SK-N-SH treated with all-trans-retinoic acid at 6 μM for 48 hours (cell line): ENCODE measurements around the gene CCDC38.

Experiments
- ATAC-seq: fragments of 200-7000 bp; cut with Tn5 transposase; 3 replicates; pipeline ENCODE4 v1.9.1; 2020; ENCODE audit warnings: mild to moderate bottlenecking, moderate library complexity
- ARNTL ChIP-seq: fragments of 450-650 bp; formaldehyde crosslinking; IDR thresholded peaks from 2 replicates; pipeline ENCODE4 v1.5.0; 2020; ENCODE audit warnings: low read depth, mild to moderate bottlenecking, moderate library complexity, borderline replicate concordance
- BACH2 ChIP-seq: fragments of 250-450 bp; sonication (Bioruptor Pico); IDR thresholded peaks from 2 replicates; pipeline ENCODE4 v1.9.0; 2021; ENCODE audit warnings: mild to moderate bottlenecking, borderline replicate concordance
- CSDC2 ChIP-seq: fragments of 250-450 bp; sonication (Bioruptor Pico); IDR thresholded peaks from 2 replicates; pipeline ENCODE4 v1.5.0; 2020; ENCODE audit warnings: mild to moderate bottlenecking, moderate library complexity
- GLIS3 ChIP-seq: fragments of 250-450 bp; sonication (Bioruptor Pico); IDR thresholded peaks from 2 replicates; pipeline ENCODE4 v1.5.0; 2020; ENCODE audit warnings: mild to moderate bottlenecking, moderate library complexity
- ISL1 ChIP-seq: fragments of 250-450 bp; sonication (Bioruptor Pico); IDR thresholded peaks from 2 replicates; pipeline ENCODE4 v2.1.2; 2022; ENCODE audit warnings: mild to moderate bottlenecking, moderate library complexity
- PPARA ChIP-seq: fragments of 250-450 bp; sonication (Bioruptor Pico); IDR thresholded peaks from 2 replicates; pipeline ENCODE4 v1.5.0; 2020; ENCODE audit warnings: mild to moderate bottlenecking, borderline replicate concordance
- RARB ChIP-seq: fragments of 250-450 bp; sonication (Bioruptor Pico); IDR thresholded peaks from 2 replicates; pipeline ENCODE4 v1.8.0; 2021; ENCODE audit warnings: mild to moderate bottlenecking, moderate library complexity
- SNAI2 ChIP-seq: fragments of 250-450 bp; sonication (Bioruptor Pico); IDR thresholded peaks from 2 replicates; pipeline ENCODE4 v1.5.0; 2020; ENCODE audit warnings: mild to moderate bottlenecking, moderate library complexity
- TCF4 ChIP-seq: fragments of 250-450 bp; sonication (Bioruptor Pico); IDR thresholded peaks from 2 replicates; pipeline ENCODE4 v1.8.0; 2021; ENCODE audit warnings: mild to moderate bottlenecking, moderate library complexity, borderline replicate concordance
- TOX ChIP-seq: fragments of 250-450 bp; sonication (Bioruptor Pico); IDR thresholded peaks from 2 replicates; pipeline ENCODE4 v1.8.0; 2021; ENCODE audit warnings: mild to moderate bottlenecking, moderate library complexity, borderline replicate concordance
- ZC3H10 ChIP-seq: fragments of 250-450 bp; sonication (Bioruptor Pico); IDR thresholded peaks from 2 replicates; pipeline ENCODE4 v1.5.1; 2021; ENCODE audit warnings: mild to moderate bottlenecking, moderate library complexity
- ZFP30 ChIP-seq: fragments of 450-650 bp; formaldehyde crosslinking; IDR thresholded peaks from 2 replicates; pipeline ENCODE4 v1.5.0; 2022; ENCODE audit warnings: mild to moderate bottlenecking, moderate library complexity
- ZNF565 ChIP-seq: fragments of 450-650 bp; formaldehyde crosslinking; conservative IDR thresholded peaks from 2 replicates; pipeline ENCODE4 v1.5.0; 2020; ENCODE audit warnings: low read depth, mild to moderate bottlenecking, moderate library complexity
- ZNF70 ChIP-seq: fragments of 450-650 bp; formaldehyde crosslinking; IDR thresholded peaks from 2 replicates; pipeline ENCODE4 v1.5.0; 2020; ENCODE audit warnings: mild to moderate bottlenecking, moderate library complexity
- ZNF8 ChIP-seq: fragments of 450-650 bp; formaldehyde crosslinking; IDR thresholded peaks from 2 replicates; pipeline ENCODE4 v1.5.0; 2020; ENCODE audit warnings: mild to moderate bottlenecking, moderate library complexity
- TF ChIP-seq, protein P1 (sequence below): fragments of 250-450 bp; sonication (Bioruptor Pico); IDR thresholded peaks from 2 replicates; pipeline ENCODE4 v1.5.1; 2020; ENCODE audit warnings: low read depth, mild to moderate bottlenecking, moderate library complexity
- TF ChIP-seq, protein P2 (sequence below): fragments of 250-450 bp; sonication (Bioruptor Pico); IDR thresholded peaks from 2 replicates; pipeline ENCODE4 v1.5.0; 2020; ENCODE audit warnings: mild to moderate bottlenecking, moderate library complexity
- TF ChIP-seq, protein P3 (sequence below): fragments of 250-450 bp; sonication (Bioruptor Pico); IDR thresholded peaks from 2 replicates; pipeline ENCODE4 v1.8.0; 2020; ENCODE audit warnings: mild to moderate bottlenecking, moderate library complexity, borderline replicate concordance

Gene CCDC38

DNA sequence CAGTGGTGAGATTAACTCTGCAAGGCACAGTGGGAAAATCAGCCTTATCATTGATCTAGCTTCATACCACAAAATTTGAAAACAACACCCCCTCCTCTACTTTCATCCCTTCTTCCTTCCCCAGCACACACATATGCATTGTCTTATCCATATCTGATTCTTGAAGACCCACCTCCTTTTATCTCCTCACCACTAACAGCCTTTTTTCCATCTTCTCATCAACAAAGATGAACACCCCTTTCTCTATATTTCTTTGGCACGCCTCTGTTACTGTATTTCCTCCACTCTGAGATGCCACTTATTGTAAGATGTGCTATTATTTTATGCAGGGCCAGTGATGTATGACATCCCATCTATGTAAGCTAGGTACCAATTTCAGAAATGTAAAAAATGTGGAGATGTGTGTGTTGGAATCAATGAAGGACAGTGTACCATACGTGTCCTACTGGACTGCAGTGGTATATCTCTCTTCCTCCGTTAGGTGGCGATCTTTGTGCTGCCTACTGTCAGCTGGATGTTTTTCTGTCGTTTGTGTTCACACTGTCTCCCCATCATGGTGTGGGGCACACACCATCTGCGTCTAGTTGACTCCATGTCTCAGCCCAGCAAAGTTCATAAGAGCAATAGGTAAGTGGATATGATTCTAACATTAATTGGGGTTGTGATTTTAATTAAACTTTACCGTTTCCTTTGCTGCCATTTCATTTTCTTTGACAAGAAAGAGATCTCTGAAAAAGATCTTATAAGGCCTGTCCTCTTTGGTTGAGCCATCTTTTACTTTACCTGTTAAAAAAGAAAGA lies 24.0 kb downstream of the CCDC38 start:
- TF ChIP-seq GLIS3 (CRISPR knock-in tag): no peak
- no peak for TF ChIP-seq PPARA
- no peak for TF ChIP-seq ARNTL
- TF ChIP-seq CSDC2 (CRISPR knock-in tag): no peak
- peak; percentile 97 for ATAC-seq

DNA sequence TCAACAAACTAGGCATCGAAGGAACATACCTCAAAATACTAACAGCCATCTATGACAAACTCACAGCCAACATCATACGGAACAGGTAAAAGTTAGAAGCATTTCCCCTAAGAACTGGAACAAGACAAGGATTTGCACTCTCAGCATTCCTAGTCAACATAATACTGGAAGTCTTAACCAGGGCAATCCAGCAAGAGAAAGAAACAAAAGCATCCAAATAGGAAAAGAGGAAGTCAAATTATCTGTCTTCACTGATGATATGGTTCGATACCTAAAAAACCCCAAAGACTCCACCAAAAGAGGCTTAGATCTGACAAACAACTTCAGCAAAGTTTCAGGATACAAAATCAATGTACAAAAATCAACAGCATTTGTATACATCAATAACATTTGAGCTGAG lies 32.5 kb downstream of the CCDC38 start:
- no peak for ATAC-seq
- TF ChIP-seq TOX (CRISPR knock-in tag) (no peak), GLIS3 (CRISPR knock-in tag) (no peak), TCF4 (no peak), ZC3H10 (CRISPR knock-in tag) (no peak), ISL1 (CRISPR knock-in tag) (no peak), ZFP30 (CRISPR knock-in tag) (no peak), CSDC2 (CRISPR knock-in tag) (no peak), BACH2 (CRISPR knock-in tag) (no peak), ZNF8 (no peak), RARB (CRISPR knock-in tag) (no peak), ZNF565 (CRISPR knock-in tag) (no peak), ARNTL (no peak), SNAI2 (CRISPR knock-in tag) (no peak)
- TF ChIP-seq, protein P1, sequence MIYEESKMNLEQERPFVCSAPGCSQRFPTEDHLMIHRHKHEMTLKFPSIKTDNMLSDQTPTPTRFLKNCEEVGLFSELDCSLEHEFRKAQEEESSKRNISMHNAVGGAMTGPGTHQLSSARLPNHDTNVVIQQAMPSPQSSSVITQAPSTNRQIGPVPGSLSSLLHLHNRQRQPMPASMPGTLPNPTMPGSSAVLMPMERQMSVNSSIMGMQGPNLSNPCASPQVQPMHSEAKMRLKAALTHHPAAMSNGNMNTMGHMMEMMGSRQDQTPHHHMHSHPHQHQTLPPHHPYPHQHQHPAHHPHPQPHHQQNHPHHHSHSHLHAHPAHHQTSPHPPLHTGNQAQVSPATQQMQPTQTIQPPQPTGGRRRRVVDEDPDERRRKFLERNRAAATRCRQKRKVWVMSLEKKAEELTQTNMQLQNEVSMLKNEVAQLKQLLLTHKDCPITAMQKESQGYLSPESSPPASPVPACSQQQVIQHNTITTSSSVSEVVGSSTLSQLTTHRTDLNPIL (CRISPR knock-in tag): no peak
- TF ChIP-seq, protein P2, sequence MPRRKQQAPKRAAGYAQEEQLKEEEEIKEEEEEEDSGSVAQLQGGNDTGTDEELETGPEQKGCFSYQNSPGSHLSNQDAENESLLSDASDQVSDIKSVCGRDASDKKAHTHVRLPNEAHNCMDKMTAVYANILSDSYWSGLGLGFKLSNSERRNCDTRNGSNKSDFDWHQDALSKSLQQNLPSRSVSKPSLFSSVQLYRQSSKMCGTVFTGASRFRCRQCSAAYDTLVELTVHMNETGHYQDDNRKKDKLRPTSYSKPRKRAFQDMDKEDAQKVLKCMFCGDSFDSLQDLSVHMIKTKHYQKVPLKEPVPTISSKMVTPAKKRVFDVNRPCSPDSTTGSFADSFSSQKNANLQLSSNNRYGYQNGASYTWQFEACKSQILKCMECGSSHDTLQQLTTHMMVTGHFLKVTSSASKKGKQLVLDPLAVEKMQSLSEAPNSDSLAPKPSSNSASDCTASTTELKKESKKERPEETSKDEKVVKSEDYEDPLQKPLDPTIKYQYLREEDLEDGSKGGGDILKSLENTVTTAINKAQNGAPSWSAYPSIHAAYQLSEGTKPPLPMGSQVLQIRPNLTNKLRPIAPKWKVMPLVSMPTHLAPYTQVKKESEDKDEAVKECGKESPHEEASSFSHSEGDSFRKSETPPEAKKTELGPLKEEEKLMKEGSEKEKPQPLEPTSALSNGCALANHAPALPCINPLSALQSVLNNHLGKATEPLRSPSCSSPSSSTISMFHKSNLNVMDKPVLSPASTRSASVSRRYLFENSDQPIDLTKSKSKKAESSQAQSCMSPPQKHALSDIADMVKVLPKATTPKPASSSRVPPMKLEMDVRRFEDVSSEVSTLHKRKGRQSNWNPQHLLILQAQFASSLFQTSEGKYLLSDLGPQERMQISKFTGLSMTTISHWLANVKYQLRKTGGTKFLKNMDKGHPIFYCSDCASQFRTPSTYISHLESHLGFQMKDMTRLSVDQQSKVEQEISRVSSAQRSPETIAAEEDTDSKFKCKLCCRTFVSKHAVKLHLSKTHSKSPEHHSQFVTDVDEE: no peak
- TF ChIP-seq, protein P3, sequence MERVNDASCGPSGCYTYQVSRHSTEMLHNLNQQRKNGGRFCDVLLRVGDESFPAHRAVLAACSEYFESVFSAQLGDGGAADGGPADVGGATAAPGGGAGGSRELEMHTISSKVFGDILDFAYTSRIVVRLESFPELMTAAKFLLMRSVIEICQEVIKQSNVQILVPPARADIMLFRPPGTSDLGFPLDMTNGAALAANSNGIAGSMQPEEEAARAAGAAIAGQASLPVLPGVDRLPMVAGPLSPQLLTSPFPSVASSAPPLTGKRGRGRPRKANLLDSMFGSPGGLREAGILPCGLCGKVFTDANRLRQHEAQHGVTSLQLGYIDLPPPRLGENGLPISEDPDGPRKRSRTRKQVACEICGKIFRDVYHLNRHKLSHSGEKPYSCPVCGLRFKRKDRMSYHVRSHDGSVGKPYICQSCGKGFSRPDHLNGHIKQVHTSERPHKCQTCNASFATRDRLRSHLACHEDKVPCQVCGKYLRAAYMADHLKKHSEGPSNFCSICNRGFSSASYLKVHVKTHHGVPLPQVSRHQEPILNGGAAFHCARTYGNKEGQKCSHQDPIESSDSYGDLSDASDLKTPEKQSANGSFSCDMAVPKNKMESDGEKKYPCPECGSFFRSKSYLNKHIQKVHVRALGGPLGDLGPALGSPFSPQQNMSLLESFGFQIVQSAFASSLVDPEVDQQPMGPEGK (CRISPR knock-in tag): no peak
- TF ChIP-seq, all 23 proteins: peak for 0

DNA sequence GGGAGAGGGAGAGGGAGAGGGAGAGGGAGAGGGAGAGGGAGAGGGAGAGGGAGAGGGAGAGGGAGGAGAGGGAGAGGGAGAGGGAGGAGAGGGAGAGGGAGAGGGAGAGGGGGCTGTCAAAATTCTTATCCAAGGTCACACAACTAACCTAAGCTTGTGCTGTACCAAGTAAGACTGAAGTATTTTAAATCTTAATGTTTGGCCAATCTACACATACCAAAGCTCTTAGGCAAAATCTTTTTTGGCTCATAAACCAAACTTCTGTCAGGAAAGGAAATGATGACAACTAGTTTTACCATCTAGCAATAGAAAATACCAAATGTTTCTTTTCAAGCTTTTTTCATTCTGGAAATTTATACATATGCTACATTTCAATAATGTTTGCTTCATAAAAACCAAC lies 33.8 kb downstream of the CCDC38 start:
- TF ChIP-seq RARB (CRISPR knock-in tag): no peak
- TF ChIP-seq SNAI2 (CRISPR knock-in tag): no peak
- no peak for TF ChIP-seq ZFP30 (CRISPR knock-in tag)
- no peak for TF ChIP-seq TOX (CRISPR knock-in tag)
- no peak for TF ChIP-seq PPARA
- no peak for TF ChIP-seq TCF4
- TF ChIP-seq BACH2 (CRISPR knock-in tag): no peak
- no peak for TF ChIP-seq GLIS3 (CRISPR knock-in tag)
- TF ChIP-seq, protein P2: no peak
- TF ChIP-seq CSDC2 (CRISPR knock-in tag): no peak
- no peak for ATAC-seq

DNA sequence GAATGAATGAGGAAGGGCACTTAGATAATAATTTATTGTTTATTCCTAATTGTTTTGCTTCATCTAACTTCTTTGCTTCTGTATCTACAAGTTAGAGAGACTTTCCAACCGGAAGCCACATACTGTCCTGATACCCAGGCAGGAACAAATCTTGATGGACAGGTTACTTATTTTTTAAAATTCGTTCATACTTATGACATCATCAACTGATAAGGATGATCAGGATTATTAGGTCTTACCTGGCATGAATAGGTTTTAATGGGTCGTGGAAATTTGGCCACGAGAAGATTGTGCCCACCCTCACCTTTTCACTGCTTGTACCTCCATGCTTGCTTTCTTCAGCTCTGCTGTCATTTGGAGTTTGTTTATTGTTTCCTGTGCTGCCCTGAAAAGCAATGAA lies 44.3 kb downstream of the CCDC38 start:
- ATAC-seq: no peak
- no peak for TF ChIP-seq ZNF70 (CRISPR knock-in tag)
